Panc1 (cell line): ENCODE results near the gene CTDSP2. TPM values are rescaled to one million over a fixed set of nuclear protein-coding genes. Genes with fewer than 3 reads are reported as not detected.

ENCODE experiments used
- ATAC-seq: fragments of 200-7000 bp; cut with Tn5 transposase; 2 replicates; pipeline ENCODE4 v1.9.1; 2020; ENCODE audit warnings: mild to moderate bottlenecking, moderate library complexity
- BruUV-seq: library from RNA; stranded (reverse); fragments of 400-500 nt; replicated peaks from 2 replicates; lab custom pipeline; 2021; lab: Mats Ljungman, UMichigan
- CTCF ChIA-PET: fragments of 300-600 bp; sonication (Branson Sonifier 250); formaldehyde crosslinking; loops from one replicate; lab custom pipeline; 2022; ENCODE audit warnings: antibody characterized with exemption; lab: Charles Lee
- POLR2A ChIA-PET: fragments of 300-600 bp; sonication (Branson Sonifier 250); formaldehyde crosslinking; loops from one replicate; lab custom pipeline; 2022; ENCODE audit warnings: antibody characterized with exemption; lab: Charles Lee
- DNase-seq: peaks from one replicate; pipeline ENCODE4 v3.0.0-alpha.2; 2010; ENCODE audit warnings: low read depth, low spot score
- H3K27ac ChIP-seq: 2 replicates; pipeline ENCODE4 v1.5.1; 2011; ENCODE audit warnings: mild to moderate bottlenecking, low read length, inconsistent platforms
- H3K27me3 ChIP-seq: fragments of 200-500 bp; sonication (Bioruptor generic); 2 replicates; pipeline ENCODE4 v1.6.0; 2014; ENCODE audit warnings: low read length, inconsistent platforms; ENCODE audit not compliant: control insufficient read depth, insufficient read depth
- H3K36me3 ChIP-seq: fragments of 200-500 bp; sonication (Bioruptor generic); 2 replicates; pipeline ENCODE4 v1.5.1; 2014; ENCODE audit warnings: inconsistent platforms, mild to moderate bottlenecking, low read length, moderate library complexity; ENCODE audit not compliant: control insufficient read depth, insufficient read depth
- H3K4me1 ChIP-seq: 2 replicates; pipeline ENCODE4 v1.5.1; 2011; ENCODE audit warnings: inconsistent platforms, mild to moderate bottlenecking, low read length, moderate library complexity; ENCODE audit not compliant: control insufficient read depth, insufficient read depth
- H3K4me3 ChIP-seq, 2 experiments: 2 replicates each; pipeline ENCODE4 v1.5.1; 2011 to 2012; ENCODE audit warnings: low read depth in 2 of 2, low read length in 2 of 2, mild to moderate bottlenecking in 2 of 2, inconsistent platforms in 1 of 2, moderate library complexity in 1 of 2
- H3K9me3 ChIP-seq: fragments of 200-500 bp; sonication (Bioruptor generic); 2 replicates; pipeline ENCODE4 v1.5.1; 2014; ENCODE audit warnings: low read depth, mild to moderate bottlenecking, inconsistent platforms, low read length, moderate library complexity; ENCODE audit not compliant: control insufficient read depth, insufficient read depth
- POLR2AphosphoS5 ChIP-seq: IDR thresholded peaks from 2 replicates; pipeline ENCODE4 v1.6.1; 2012; ENCODE audit warnings: mild to moderate bottlenecking, low read depth, low read length, moderate library complexity
- SIN3A ChIP-seq: IDR thresholded peaks from 2 replicates; pipeline ENCODE4 v1.6.1; 2012; ENCODE audit warnings: low read depth, mild to moderate bottlenecking, low read length, moderate library complexity, borderline replicate concordance; ENCODE audit not compliant: insufficient read depth
- TCF7L2 ChIP-seq: IDR thresholded peaks from 2 replicates; pipeline ENCODE4 v1.6.1; 2011; ENCODE audit warnings: mild to moderate bottlenecking, low read depth, low read length, inconsistent platforms
- in situ Hi-C: cut with HindIII; loops from 2 replicates; pipeline ENCODE4 v1.10.0; 2016; ENCODE audit warnings: low sequenced_read_pairs, low pct_unique_long_range_greater_than_20kb
- intact Hi-C: fragments of 100-400 bp; cut with micrococcal nuclease; formaldehyde crosslinking; loops from one replicate; pipeline ENCODE4 v1.10.0; 2022; ENCODE audit not compliant: unreplicated experiment
- total RNA-seq: library from RNA; stranded (reverse); gene quantifications from one replicate; pipeline ENCODE4 v1.2.1, GENCODE V29; 2021; ENCODE audit not compliant: unreplicated experiment
- TF ChIP-seq, protein P1 (sequence below), 2 experiments: IDR thresholded peaks; 2 replicates each; pipeline ENCODE4 v1.6.1; 2011 to 2012; ENCODE audit warnings: low read depth in 2 of 2, control low read depth in 1 of 2, low read length in 1 of 2, mild to moderate bottlenecking in 1 of 2, moderate library complexity in 1 of 2; ENCODE audit not compliant: insufficient read depth in 1 of 2
- TF ChIP-seq, protein P2 (sequence below): fragments of 450-650 bp; IDR thresholded peaks from 2 replicates; pipeline ENCODE4 v1.5.1; 2017; ENCODE audit warnings: mild to moderate bottlenecking

The CTDSP2 gene
- total RNA-seq, 1 experiment from 2014 or later, result 120 TPM

DNA sequence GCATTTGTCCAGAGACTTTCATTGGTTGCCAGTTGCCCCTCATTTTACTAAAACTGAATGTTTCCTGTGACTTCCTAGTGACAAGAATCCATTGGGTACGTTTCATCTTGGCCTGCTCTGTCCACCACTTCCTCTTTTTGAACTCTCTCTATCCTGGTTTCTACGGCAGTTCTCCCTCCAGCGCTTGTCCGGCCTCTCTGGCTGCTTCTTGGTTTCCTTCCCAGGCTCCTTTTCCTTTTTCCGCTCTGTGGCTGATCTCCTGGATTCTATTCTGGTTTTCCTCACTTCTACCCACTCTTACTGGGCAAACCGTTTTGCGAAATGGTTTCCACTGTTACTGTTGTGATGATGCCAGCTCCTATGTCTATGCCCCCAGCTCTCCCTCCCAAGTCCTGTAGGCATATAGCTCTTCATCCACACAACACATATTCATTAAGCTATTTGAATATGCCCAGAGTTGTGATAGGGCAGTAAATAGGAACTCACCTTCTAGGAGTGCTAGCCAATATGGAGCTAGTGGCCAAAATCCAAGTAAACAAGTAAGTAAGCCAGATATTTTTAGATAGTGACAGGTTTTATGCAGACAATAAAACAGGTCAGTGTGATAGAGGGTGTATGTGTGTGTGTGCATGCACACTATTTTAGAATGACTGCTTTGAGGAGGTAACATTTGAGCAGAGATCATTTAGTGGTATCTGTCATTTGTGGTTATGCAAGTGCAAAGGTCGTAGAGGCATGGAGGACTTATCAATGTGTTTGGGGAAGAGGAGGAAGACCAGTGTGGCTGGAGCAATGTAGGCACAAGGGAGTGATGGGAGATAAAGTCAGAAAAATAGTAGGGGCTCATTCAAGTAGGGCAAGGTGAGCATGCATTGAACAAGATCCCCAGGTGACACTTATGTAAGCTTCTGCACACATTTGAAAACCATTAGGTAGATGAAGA, 27.9 kb upstream of the CTDSP2 start:
- Histone ChIP-seq H3K27ac (no peak overlapping the region), H3K27me3 (no peaks in the 10 kb centered on the region), H3K4me1 (no peaks in the 10 kb centered on the region; the same call in none of the 2 replicates), H3K36me3 (no peaks in the 10 kb centered on the region), H3K9me3 (no peaks in the 10 kb centered on the region), H3K4me3 (no peak overlapping the region)
- BruUV-seq, result no TSS peak
- ATAC-seq, result no peak
- intact Hi-C loops (no loop called here), in situ Hi-C loops (no loop called here)
- no peak for DNase-seq
- POLR2A ChIA-PET, result interaction anchor here (0.7 kb wide), 1 partner anchor 10 kb away, joined by 3 read pairs; no protein-coding TSS in a partner anchor
- TF ChIP-seq POLR2AphosphoS5, result no peak
- TF ChIP-seq, protein P1, sequence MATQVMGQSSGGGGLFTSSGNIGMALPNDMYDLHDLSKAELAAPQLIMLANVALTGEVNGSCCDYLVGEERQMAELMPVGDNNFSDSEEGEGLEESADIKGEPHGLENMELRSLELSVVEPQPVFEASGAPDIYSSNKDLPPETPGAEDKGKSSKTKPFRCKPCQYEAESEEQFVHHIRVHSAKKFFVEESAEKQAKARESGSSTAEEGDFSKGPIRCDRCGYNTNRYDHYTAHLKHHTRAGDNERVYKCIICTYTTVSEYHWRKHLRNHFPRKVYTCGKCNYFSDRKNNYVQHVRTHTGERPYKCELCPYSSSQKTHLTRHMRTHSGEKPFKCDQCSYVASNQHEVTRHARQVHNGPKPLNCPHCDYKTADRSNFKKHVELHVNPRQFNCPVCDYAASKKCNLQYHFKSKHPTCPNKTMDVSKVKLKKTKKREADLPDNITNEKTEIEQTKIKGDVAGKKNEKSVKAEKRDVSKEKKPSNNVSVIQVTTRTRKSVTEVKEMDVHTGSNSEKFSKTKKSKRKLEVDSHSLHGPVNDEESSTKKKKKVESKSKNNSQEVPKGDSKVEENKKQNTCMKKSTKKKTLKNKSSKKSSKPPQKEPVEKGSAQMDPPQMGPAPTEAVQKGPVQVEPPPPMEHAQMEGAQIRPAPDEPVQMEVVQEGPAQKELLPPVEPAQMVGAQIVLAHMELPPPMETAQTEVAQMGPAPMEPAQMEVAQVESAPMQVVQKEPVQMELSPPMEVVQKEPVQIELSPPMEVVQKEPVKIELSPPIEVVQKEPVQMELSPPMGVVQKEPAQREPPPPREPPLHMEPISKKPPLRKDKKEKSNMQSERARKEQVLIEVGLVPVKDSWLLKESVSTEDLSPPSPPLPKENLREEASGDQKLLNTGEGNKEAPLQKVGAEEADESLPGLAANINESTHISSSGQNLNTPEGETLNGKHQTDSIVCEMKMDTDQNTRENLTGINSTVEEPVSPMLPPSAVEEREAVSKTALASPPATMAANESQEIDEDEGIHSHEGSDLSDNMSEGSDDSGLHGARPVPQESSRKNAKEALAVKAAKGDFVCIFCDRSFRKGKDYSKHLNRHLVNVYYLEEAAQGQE (IDR thresholded peaks at IDR 0.05; ENCODE audit: insufficient read depth in 1 of 2, low read depth in 2 of 2, low read length in 1 of 2), result no peak
- no peak for TF ChIP-seq TCF7L2
- CTCF ChIA-PET, result no interaction called here

DNA sequence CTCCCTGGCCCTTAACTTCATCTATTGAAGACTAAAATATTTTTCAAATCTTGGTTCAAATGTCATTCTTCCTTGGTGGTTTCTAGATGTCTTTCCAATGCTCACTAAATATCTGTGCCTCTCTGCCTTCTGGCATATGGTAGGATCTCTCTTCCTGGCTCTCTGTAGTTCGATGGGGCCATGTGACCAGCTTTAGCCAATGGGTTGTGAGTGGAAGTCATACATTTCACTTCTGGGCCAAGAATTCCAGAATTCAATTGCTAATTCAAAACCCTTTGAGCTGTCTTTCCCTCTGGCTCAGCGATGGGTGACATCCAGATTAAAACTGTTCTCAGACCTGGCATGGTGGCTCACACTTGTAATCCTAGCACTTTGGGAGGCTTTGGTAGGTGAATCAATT, 25.8 kb upstream of the CTDSP2 start:
- ChIA-PET CTCF (no interaction called here), POLR2A (no interaction called here)
- ATAC-seq (no peak), DNase-seq (no peak)
- Histone ChIP-seq H3K27me3 (no peaks in the 10 kb centered on the region), H3K9me3 (no peaks in the 10 kb centered on the region), H3K4me3 (no peak overlapping the region), H3K27ac (no peak overlapping the region), H3K4me1 (no peaks in the 10 kb centered on the region; the same call in none of the 2 replicates), H3K36me3 (no peaks in the 10 kb centered on the region)
- in situ Hi-C loops, result no loop called here
- BruUV-seq, result no TSS peak
- TF ChIP-seq, protein P1 (IDR thresholded peaks at IDR 0.05; ENCODE audit: insufficient read depth in 1 of 2, low read depth in 2 of 2, low read length in 1 of 2), result no peak
- TF ChIP-seq TCF7L2 (no peak), POLR2AphosphoS5 (no peak), SIN3A (no peak)
- TF ChIP-seq, protein P2, sequence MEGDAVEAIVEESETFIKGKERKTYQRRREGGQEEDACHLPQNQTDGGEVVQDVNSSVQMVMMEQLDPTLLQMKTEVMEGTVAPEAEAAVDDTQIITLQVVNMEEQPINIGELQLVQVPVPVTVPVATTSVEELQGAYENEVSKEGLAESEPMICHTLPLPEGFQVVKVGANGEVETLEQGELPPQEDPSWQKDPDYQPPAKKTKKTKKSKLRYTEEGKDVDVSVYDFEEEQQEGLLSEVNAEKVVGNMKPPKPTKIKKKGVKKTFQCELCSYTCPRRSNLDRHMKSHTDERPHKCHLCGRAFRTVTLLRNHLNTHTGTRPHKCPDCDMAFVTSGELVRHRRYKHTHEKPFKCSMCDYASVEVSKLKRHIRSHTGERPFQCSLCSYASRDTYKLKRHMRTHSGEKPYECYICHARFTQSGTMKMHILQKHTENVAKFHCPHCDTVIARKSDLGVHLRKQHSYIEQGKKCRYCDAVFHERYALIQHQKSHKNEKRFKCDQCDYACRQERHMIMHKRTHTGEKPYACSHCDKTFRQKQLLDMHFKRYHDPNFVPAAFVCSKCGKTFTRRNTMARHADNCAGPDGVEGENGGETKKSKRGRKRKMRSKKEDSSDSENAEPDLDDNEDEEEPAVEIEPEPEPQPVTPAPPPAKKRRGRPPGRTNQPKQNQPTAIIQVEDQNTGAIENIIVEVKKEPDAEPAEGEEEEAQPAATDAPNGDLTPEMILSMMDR, result no peak
- intact Hi-C loops, result no loop called here
